Measurements from ENCODE around the gene NASP. TPM values are rescaled to one million over a fixed set of nuclear protein-coding genes. Genes with fewer than 3 reads are reported as not detected.

NASP gene
- total and polyA plus RNA-seq, 2 of the 13 experiments (the other 11 are each of a cell fraction or from before 2014, with no cell fraction given) = 132 to 256 TPM

DNA sequence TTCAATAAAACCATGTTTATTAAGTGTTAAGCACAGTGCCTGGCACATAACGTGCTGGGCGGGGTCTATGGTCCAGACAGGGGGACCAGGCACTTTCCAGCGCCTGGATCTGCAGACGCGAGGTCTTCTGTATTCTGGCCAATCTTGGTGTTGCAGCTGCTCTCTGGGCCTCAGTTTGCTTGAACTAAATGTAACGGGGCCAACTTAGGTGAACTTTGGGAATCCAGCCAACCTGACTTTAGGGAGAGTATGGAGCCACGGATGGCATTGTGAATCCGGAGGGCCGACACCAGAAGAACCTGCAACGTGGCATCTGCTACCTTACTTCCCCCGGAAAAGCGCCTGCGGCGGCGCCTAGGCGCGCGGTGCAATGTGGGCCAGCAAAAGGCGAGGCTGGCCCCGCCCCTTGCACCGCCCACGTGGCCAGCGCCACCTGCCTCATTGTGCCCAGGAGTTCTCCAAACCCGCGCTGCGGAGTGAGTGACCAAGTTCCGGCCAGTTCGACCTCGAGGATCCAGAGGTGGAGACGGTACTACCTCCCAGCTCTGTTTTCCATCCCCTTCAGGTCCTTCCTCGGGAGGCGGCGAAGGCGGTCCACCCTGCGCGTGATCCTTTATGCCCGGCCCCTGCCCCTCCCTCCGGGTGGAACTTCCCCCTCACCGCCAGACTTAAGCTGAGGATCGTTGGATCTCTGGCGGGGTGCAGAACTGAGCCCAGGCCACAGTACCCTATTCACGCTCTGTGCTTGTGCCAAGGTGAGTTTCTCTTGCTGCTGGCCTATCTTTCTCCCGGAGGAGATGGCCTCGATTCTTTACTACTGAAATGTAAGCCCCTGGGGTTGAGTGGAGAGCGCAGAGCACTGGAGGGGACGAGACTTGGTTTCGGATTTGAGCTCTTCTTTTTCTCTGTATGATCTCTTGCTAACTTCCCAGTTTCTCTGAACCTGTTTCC is 33.2 kb upstream of the NASP start, which contains the start of gene AKR1A1 (continued):
- peak; percentile 71; the same call in 1 of the 2 replicates for TF ChIP-seq ZNF362 (CRISPR knock-in tag; IDR thresholded peaks at IDR 0.05; ENCODE audit: borderline replicate concordance)
- peak in 1 of 2 experiments; percentile 88; a peak in 2 of 4 replicates for TF ChIP-seq KLF16 (CRISPR knock-in tag; IDR thresholded peaks at IDR 0.05)
- TF ChIP-seq ZUFSP (CRISPR knock-in tag; IDR thresholded peaks at IDR 0.05; ENCODE audit: borderline replicate concordance) = no peak
- TF ChIP-seq MIER2 (CRISPR knock-in tag; IDR thresholded peaks at IDR 0.05) = no peak; the same call in 1 of the 2 replicates
- no peak for TF ChIP-seq SRSF4 (IDR thresholded peaks at IDR 0.05; ENCODE audit: low read depth, low read length, poor library complexity, severe bottlenecking)
- TF ChIP-seq ZSCAN21 (CRISPR knock-in tag; IDR thresholded peaks at IDR 0.05; ENCODE audit: borderline replicate concordance) = peak; percentile 88; the same call in 1 of the 2 replicates
- peak; percentile 51 for TF ChIP-seq AGO1 (IDR thresholded peaks at IDR 0.05; ENCODE audit: low read depth, low read length, poor library complexity, severe bottlenecking)
- TF ChIP-seq ZNF256 (CRISPR knock-in tag; conservative IDR thresholded peaks at IDR 0.05) = 0 out of 2 replicates have a peak, but pooled peaks have one; percentile 46
- TF ChIP-seq SRY (CRISPR knock-in tag; IDR thresholded peaks at IDR 0.05) = peak; percentile 98
- TF ChIP-seq ZNF660 (CRISPR knock-in tag; IDR thresholded peaks at IDR 0.05; ENCODE audit: borderline replicate concordance, low read depth) = no peak
- TF ChIP-seq ERF (CRISPR knock-in tag; IDR thresholded peaks at IDR 0.05) = peak; percentile 95
- 0 out of 2 replicates have a peak, but pooled peaks have one; percentile 47 for TF ChIP-seq FOXM1 (CRISPR knock-in tag; IDR thresholded peaks at IDR 0.05)
- TF ChIP-seq ZSCAN20 (CRISPR knock-in tag; IDR thresholded peaks at IDR 0.05; ENCODE audit: borderline replicate concordance) = no peak
- TF ChIP-seq MYC (CRISPR knock-in tag; IDR thresholded peaks at IDR 0.05; ENCODE audit: borderline replicate concordance) = peak; percentile 99
- no peak for TF ChIP-seq CSRNP2 (CRISPR knock-in tag; conservative IDR thresholded peaks at IDR 0.05; ENCODE audit: low read depth)
- peak; percentile 79; the same call in 1 of the 2 replicates for TF ChIP-seq ZNF782 (CRISPR knock-in tag; IDR thresholded peaks at IDR 0.05; ENCODE audit: borderline replicate concordance)
- no peak for TF ChIP-seq JARID2 (CRISPR knock-in tag; IDR thresholded peaks at IDR 0.05; ENCODE audit: insufficient replicate concordance)
- no peak for TF ChIP-seq SMARCE1 (IDR thresholded peaks at IDR 0.05; ENCODE audit: borderline replicate concordance)
- peak; percentile 87 for TF ChIP-seq REL (CRISPR knock-in tag; conservative IDR thresholded peaks at IDR 0.05)
- TF ChIP-seq ZFP90 (CRISPR knock-in tag; IDR thresholded peaks at IDR 0.05; ENCODE audit: borderline replicate concordance) = peak; percentile 90; the same call in 1 of the 2 replicates
- TF ChIP-seq ESRRA (CRISPR knock-in tag; IDR thresholded peaks at IDR 0.05; ENCODE audit: low read depth) = peak; percentile 30; the same call in 1 of the 2 replicates
- TF ChIP-seq XRCC5 (optimal IDR thresholded peaks at IDR 0.05; ENCODE audit: low read length) = peak; percentile 56
- TF ChIP-seq NFIC (IDR thresholded peaks at IDR 0.05; ENCODE audit: low read length) = no peak

All from HepG2 (cell line).